ENCODE data around the gene TMEM187. TPM values are rescaled to one million over a fixed set of nuclear protein-coding genes. Genes with fewer than 3 reads are reported as not detected.

Gene TMEM187
- total and polyA plus RNA-seq, 3 experiments from 2014 or later, result 3.3 to 17.2 (median 3.5) TPM

DNA sequence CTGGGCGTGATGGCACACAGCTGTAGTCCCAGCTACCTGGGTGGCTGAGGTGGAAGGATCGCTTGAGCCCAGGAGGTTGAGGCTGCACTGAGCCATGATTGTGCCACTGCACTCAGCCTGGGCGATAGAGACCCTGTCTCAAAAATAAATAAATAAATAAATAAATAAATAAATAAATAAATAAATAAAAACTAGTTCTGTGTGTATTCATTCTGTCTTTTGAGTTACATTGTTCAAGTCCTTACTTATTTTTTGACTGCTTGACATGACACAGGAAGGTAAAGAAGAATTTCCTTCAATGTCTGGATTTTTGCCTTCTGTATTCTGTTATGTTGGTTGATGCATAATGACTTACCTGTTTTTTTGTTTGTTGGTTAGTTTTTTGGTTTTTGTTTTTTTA lies 35.5 kb upstream of the TMEM187 start:
- Histone ChIP-seq H3K4me3 (ENCODE audit: low read length) (no peak overlapping the region), H3K27ac (ENCODE audit: low read depth, low read length) (no peak overlapping the region), H3K9me3 (ENCODE audit: low read length) (no peaks in the 10 kb centered on the region), H3K36me3 (ENCODE audit: insufficient read depth, low read length) (no peaks in the 10 kb centered on the region), H3K27me3 (ENCODE audit: insufficient read depth, low read length, poor library complexity, severe bottlenecking) (no peaks in the 10 kb centered on the region), H3K4me1 (ENCODE audit: insufficient read depth, low read length) (peaks cover 4% of the 10 kb centered on the region)
- Mint-ChIP-seq H3K9me3 (no peaks in the 10 kb centered on the region), H3K4me1 (peaks cover 16 to 23% (median 22%) of the 10 kb centered on the region in 3 donors), H3K36me3 (peaks cover 0 to 12% (median 0%) of the 10 kb centered on the region in 3 donors), H3K27me3 (peaks cover 0 to 6% of the 10 kb centered on the region in 2 donors), H3K4me3 (peak overlapping the region in 2 of 7 donors; percentile 55), H3K27ac (peak overlapping the region in 1 of 8 donors; percentile 79)
- CTCF ChIA-PET, result interaction anchor here (1.7 to 2.9 kb wide), 2 partner anchors 11 to 14 kb away, joined by 7 to 9 read pairs; no protein-coding TSS in a partner anchor
- no peak for DNase-seq
- POLR2A ChIA-PET, result interaction anchor here (3.1 kb wide), 1 partner anchor 12 kb away, joined by 17 read pairs; the partner anchor contains the start of gene ARHGAP4

DNA sequence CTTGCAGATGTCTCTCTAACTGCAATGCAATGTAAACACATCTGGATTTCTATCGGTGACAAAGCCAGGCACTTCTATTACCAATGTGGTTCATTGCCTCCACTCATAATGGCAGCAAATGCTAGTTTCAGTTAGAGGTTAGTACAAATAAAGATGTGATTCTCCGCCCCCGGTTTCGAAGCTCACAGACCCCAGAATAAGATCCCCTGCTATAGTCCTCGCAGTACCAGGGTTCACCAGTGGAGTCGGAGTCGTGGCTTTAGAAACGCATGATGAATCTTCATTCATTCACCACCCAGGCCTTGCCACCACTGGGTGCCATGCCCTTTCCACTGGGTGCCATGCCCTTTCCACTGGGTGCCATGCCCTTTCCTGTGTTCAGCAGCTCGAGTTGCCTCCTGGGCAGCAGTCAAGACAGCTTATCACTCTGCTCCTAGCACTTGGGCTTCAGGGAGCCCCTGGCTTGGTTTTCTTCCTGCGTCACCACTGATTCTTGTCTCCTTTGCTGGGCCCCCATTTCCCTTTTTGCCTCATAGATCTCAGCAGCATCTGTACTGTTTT lies 34.2 kb upstream of the TMEM187 start:
- DNase-seq, result no peak
- Mint-ChIP-seq H3K27ac (peak overlapping the region in 1 of 8 donors; percentile 87), H3K9me3 (no peaks in the 10 kb centered on the region), H3K36me3 (peaks cover 0 to 5% (median 0%) of the 10 kb centered on the region in 3 donors), H3K4me3 (peak overlapping the region in 1 of 7 donors; percentile 14), H3K4me1 (peaks cover 16 to 21% (median 20%) of the 10 kb centered on the region in 3 donors), H3K27me3 (peaks cover 0 to 6% of the 10 kb centered on the region in 2 donors)
- Histone ChIP-seq H3K27ac (ENCODE audit: low read depth, low read length) (no peak overlapping the region), H3K4me1 (ENCODE audit: insufficient read depth, low read length) (peaks cover 6% of the 10 kb centered on the region), H3K9me3 (ENCODE audit: low read length) (no peaks in the 10 kb centered on the region), H3K27me3 (ENCODE audit: insufficient read depth, low read length, poor library complexity, severe bottlenecking) (no peaks in the 10 kb centered on the region), H3K4me3 (ENCODE audit: low read length) (no peak overlapping the region), H3K36me3 (ENCODE audit: insufficient read depth, low read length) (no peaks in the 10 kb centered on the region)
- ChIA-PET POLR2A (interaction anchor here (0.7 to 1.0 kb wide), 2 partner anchors 10 to 967 kb away, joined by 3 to 4 read pairs; no protein-coding TSS in a partner anchor), CTCF (interaction anchor here (2.9 kb wide), 1 partner anchor 15 kb away, joined by 7 read pairs; no protein-coding TSS in a partner anchor)

DNA sequence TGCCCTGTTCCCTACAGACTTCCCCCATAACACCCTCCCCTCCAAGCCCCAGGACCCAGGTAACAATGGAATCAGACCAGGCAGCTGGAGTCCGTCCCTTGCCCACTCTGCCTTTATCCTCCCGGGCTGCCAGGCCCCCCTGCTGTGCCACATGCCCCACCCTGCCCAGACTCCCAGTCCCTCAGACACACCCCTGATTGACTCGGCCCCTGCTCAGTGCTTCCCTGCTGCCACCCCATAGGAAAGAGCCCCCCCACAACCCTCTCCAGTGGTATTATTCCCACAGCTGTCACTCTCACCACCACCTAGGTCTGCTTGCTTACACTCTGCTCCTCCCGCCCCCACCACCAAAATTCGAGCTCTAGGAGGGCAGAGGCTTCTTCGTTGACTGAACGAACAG lies 33.0 kb upstream of the TMEM187 start:
- Histone ChIP-seq H3K36me3 (ENCODE audit: insufficient read depth, low read length) (no peaks in the 10 kb centered on the region), H3K4me3 (ENCODE audit: low read length) (no peak overlapping the region), H3K27me3 (ENCODE audit: insufficient read depth, low read length, poor library complexity, severe bottlenecking) (no peaks in the 10 kb centered on the region), H3K4me1 (ENCODE audit: insufficient read depth, low read length) (peaks cover 13% of the 10 kb centered on the region), H3K9me3 (ENCODE audit: low read length) (no peaks in the 10 kb centered on the region), H3K27ac (ENCODE audit: low read depth, low read length) (no peak overlapping the region)
- Mint-ChIP-seq H3K9me3 (no peaks in the 10 kb centered on the region), H3K4me1 (peaks cover 8 to 13% (median 12%) of the 10 kb centered on the region in 3 donors), H3K27ac (no peak overlapping the region), H3K36me3 (no peaks in the 10 kb centered on the region), H3K27me3 (peaks cover 0 to 5% of the 10 kb centered on the region in 2 donors), H3K4me3 (no peak overlapping the region)
- ChIA-PET CTCF (interaction anchor here (1.6 kb wide), 1 partner anchor 9 kb away, joined by 5 read pairs; no protein-coding TSS in a partner anchor), POLR2A (interaction anchor here (0.7 kb wide), 1 partner anchor 36 kb away, joined by 6 read pairs; no protein-coding TSS in a partner anchor)
- DNase-seq, result no peak

DNA sequence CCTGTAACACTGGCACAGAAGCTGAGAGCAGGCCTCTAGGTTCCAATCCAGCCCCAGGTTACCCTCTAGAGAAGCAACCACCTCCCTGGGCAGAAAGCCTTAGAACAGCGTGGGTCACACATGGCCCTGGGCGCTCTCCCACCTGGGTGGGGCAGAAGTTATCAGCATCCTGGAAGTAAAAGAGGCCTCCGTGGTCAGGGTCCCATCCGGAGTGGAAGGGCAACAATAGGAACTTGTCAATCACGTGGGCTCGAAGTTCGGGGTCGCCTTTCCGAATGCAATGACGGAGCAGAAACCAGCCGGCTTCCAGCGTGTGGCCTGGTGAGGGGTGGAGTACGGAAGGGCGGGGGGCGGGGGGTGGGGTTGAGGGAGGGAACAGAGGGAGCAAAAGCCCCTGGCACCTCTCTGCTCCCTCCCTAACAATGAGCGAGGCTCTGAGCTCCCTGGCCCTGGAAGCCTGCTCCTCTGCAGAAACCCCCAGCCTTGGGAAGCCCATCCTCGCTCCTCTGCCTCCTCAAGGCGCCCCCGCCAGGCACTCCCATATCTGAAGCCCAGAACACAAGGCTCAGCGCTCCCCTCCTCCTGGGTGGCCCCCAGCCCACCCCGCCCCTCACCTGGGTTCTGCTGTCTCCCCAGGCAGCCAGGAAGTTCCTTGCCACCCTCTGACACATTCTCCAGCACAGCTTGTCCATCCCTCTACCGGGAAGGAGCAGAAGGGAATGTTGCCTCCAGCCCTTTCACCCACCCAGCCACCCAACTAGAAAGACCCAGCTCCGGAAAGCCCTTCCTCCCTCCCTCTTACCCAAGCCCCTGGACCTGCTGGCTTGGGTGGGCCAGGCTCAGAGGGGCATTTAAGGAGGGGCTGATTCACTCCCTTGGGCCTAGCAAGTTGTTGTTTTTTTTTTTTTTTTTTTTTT lies 31.0 kb upstream of the TMEM187 start:
- H3K36me3 ChIP-seq (ENCODE audit: insufficient read depth, low read length), result no peaks in the 10 kb centered on the region
- H3K4me3 ChIP-seq (ENCODE audit: low read length), result no peak overlapping the region
- DNase-seq, result no peak
- no peaks in the 10 kb centered on the region for H3K27me3 ChIP-seq (ENCODE audit: insufficient read depth, low read length, poor library complexity, severe bottlenecking)
- peaks cover 0 to 3% of the 10 kb centered on the region in 2 donors for H3K27me3 Mint-ChIP-seq
- H3K27ac Mint-ChIP-seq, result peak overlapping the region in 2 of 8 donors; percentile 50 to 69
- CTCF ChIA-PET, result no interaction called here
- no peaks in the 10 kb centered on the region for H3K9me3 Mint-ChIP-seq
- POLR2A ChIA-PET, result interaction anchor here (1.3 kb wide), 1 partner anchor 15 kb away, joined by 3 read pairs; no protein-coding TSS in a partner anchor
- H3K4me1 Mint-ChIP-seq, result peaks cover 6 to 11% (median 8%) of the 10 kb centered on the region in 3 donors
- H3K4me3 Mint-ChIP-seq, result no peak overlapping the region
- no peaks in the 10 kb centered on the region for H3K9me3 ChIP-seq (ENCODE audit: low read length)
- H3K27ac ChIP-seq (ENCODE audit: low read depth, low read length), result no peak overlapping the region
- H3K4me1 ChIP-seq (ENCODE audit: insufficient read depth, low read length), result peaks cover 9% of the 10 kb centered on the region
- H3K36me3 Mint-ChIP-seq, result no peaks in the 10 kb centered on the region

DNA sequence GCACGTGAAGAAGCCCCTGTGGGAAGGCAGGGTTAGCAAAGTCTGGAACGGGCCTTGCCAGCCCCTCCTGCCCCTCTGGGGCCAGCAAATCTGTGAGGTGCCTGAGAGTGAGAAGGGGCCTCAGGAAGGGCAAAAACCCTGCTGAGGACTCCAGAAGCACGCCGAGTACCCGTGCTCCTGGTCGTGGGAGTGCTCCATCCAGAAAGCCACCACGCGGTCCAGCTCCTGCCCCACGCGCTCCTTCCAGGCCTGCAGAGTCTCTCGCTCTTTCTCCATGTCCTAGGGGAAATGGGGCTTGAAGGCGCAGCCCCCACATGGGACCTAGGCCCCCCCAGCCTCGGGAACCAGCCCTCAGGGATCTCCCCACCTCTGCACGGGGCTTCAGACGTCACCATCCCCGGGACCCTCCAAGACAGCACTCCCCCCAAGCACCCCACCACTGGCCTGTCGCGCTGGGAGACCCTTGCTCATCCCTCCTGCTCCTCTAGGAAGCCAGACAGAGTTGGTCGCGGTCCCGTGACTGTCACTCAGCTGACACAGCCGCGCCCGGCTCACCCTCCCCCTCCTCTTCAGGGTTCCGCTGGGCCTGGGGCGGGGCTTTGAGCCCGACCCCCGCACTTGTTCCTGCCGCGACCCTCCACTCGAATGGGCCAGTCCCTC lies 28.3 kb upstream of the TMEM187 start, which contains the start of gene RENBP:
TSS of gene RENBP (minus strand) at position 504 of the 660 bp plus-strand sequence. CDS start at position 471, 33 bp downstream.
- no peaks in the 10 kb centered on the region for H3K27me3 ChIP-seq (ENCODE audit: insufficient read depth, low read length, poor library complexity, severe bottlenecking)
- peak within 1 kb of the TSS in 5 of 8 donors; percentile 34 to 83 (median 54) for H3K27ac Mint-ChIP-seq
- POLR2A ChIA-PET, result interaction anchor here (1.1 to 1.2 kb wide), 2 partner anchors 20 to 1003 kb away, joined by 5 read pairs; no protein-coding TSS in a partner anchor
- H3K9me3 ChIP-seq (ENCODE audit: low read length), result no peaks in the 10 kb centered on the region
- peaks cover 0 to 5% (median 1%) of the 10 kb centered on the region in 3 donors for H3K36me3 Mint-ChIP-seq
- H3K27me3 Mint-ChIP-seq, result peaks cover 0 to 2% of the 10 kb centered on the region in 2 donors
- H3K36me3 ChIP-seq (ENCODE audit: insufficient read depth, low read length), result no peaks in the 10 kb centered on the region
- peaks cover 13% of the 10 kb centered on the region for H3K4me1 ChIP-seq (ENCODE audit: insufficient read depth, low read length)
- H3K27ac ChIP-seq (ENCODE audit: low read depth, low read length), result peak within 1 kb of the TSS; percentile 51
- H3K9me3 Mint-ChIP-seq, result no peaks in the 10 kb centered on the region
- H3K4me3 Mint-ChIP-seq, result peak within 1 kb of the TSS; percentile 64 to 81 (median 67)
- peak in 3 of 5 donors; percentile 19 to 55 (median 21) for DNase-seq
- peaks cover 12 to 15% (median 13%) of the 10 kb centered on the region in 3 donors for H3K4me1 Mint-ChIP-seq
- CTCF ChIA-PET, result interaction anchor here (10.4 kb wide), 1 partner anchor 19 kb away, joined by 230 read pairs; the partner anchor contains the start of gene ARHGAP4
- peak within 1 kb of the TSS; percentile 45 for H3K4me3 ChIP-seq (ENCODE audit: low read length)

DNA sequence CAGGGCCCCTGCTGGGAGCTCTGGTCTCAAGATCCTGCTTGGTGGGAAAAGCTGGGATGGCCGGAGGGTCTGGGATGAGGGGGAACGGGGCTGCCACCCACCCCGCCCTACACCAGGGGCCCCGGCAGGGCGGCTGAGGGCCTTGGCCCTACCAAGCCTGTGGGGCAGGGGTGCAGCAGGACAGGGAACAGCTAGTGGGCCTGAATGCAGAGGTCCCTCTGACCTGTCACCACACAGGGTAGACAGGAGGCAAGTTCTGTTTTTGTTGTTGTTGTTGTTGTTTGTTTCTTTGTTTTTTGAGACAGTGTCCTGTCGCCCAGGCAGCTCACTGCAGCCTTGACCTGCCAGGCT lies 27.8 kb upstream of the TMEM187 start:
- H3K36me3 ChIP-seq (ENCODE audit: insufficient read depth, low read length), result no peaks in the 10 kb centered on the region
- H3K27ac ChIP-seq (ENCODE audit: low read depth, low read length), result no peak overlapping the region
- Mint-ChIP-seq H3K27ac (no peak overlapping the region), H3K4me1 (peaks cover 12 to 16% (median 15%) of the 10 kb centered on the region in 3 donors), H3K36me3 (peaks cover 0 to 8% (median 1%) of the 10 kb centered on the region in 3 donors), H3K4me3 (peak overlapping the region in 2 of 7 donors; percentile 45 to 81), H3K27me3 (peaks cover 0 to 2% of the 10 kb centered on the region in 2 donors), H3K9me3 (no peaks in the 10 kb centered on the region)
- H3K4me3 ChIP-seq (ENCODE audit: low read length), result no peak overlapping the region
- ChIA-PET POLR2A (interaction anchor here (1.1 to 1.2 kb wide), 2 partner anchors 20 to 1003 kb away, joined by 5 read pairs; no protein-coding TSS in a partner anchor), CTCF (interaction anchor here (6.9 to 10.4 kb wide), 2 partner anchors 19 to 23 kb away, joined by 54 to 230 read pairs; partner anchors contain the start of genes ARHGAP4 and HCFC1)
- no peaks in the 10 kb centered on the region for H3K9me3 ChIP-seq (ENCODE audit: low read length)
- no peaks in the 10 kb centered on the region for H3K27me3 ChIP-seq (ENCODE audit: insufficient read depth, low read length, poor library complexity, severe bottlenecking)
- H3K4me1 ChIP-seq (ENCODE audit: insufficient read depth, low read length), result peaks cover 13% of the 10 kb centered on the region
- DNase-seq, result no peak
